Right atrium auricular region (tissue), 2 donors: Measurements from ENCODE around the gene MTUS2. TPM values are rescaled to one million over a fixed set of nuclear protein-coding genes. Genes with fewer than 3 reads are reported as not detected.

Experiments used
- DNase-seq: peaks from one replicate; pipeline ENCODE4 v3.0.0-alpha.2; 2019; ENCODE audit warnings: low spot score
- H3K27ac ChIP-seq, 2 donors: fragments of 200-600 bp; sonication (generic); 1 replicate in 1 of 2; 2 replicates in 1 of 2; pipeline ENCODE4 v1.5.1; 2016 to 2019
- H3K27me3 ChIP-seq, 2 donors: fragments of 200-600 bp; sonication (generic); one replicate each; pipeline versions ENCODE4 v1.5.1 to v1.6.0; 2017 to 2019
- H3K36me3 ChIP-seq: fragments of 200-600 bp; sonication (generic); one replicate; pipeline ENCODE4 v1.5.1; 2016
- H3K4me1 ChIP-seq, 2 donors: fragments of 200-600 bp; sonication (generic); one replicate each; pipeline versions ENCODE4 v1.5.1 to v1.6.0; 2017 to 2019
- H3K4me3 ChIP-seq, 2 donors: fragments of 200-600 bp; sonication (generic); 1 replicate in 1 of 2; 2 replicates in 1 of 2; pipeline ENCODE4 v1.5.1; 2017 to 2019; ENCODE audit warnings: mild to moderate bottlenecking in 1 of 2, moderate library complexity in 1 of 2
- H3K9me3 ChIP-seq, 2 donors: fragments of 200-600 bp; sonication (generic); one replicate each; pipeline ENCODE4 v1.5.1; 2019
- CTCF ChIP-seq, 2 donors: fragments of 200-600 bp; sonication (generic); IDR thresholded peaks; one replicate each; pipeline ENCODE4 v1.5.1; 2019; ENCODE audit warnings: antibody characterized with exemption in 2 of 2
- total RNA-seq, 2 donors: library from RNA; depleted of rRNA; stranded (reverse); fragments of >200 nt; gene quantifications; one replicate each; pipeline ENCODE4 v1.1.0, GENCODE V29; 2016

Gene MTUS2
- total RNA-seq, 2 donors from 2014 or later, result 34.6 to 142 TPM

DNA sequence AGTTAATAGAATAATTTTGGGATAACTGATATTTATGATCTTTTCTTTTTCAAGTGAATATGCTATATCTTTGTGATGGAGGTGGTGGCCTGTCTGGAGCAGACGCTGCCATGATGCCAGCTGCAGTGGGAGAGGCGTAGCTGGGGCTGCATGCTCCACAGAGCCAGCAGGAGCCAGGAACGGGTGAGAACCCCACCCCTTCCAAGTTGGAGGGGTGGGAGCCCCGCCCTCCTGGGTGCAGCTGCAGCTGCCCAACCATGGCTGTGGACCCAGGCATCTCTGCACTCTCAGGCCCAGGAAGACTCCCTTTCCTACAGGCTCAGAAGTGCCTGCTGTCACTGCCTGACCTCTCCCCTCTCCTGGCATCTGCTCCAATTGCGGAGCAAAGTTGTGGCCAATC lies 402.3 kb downstream of the MTUS2 start:
- no peaks in the 10 kb centered on the region for H3K27me3 ChIP-seq
- H3K4me1 ChIP-seq, result peaks cover 0 to 3% of the 10 kb centered on the region in 2 donors
- no peak for TF ChIP-seq CTCF (IDR thresholded peaks at IDR 0.05)
- no peaks in the 10 kb centered on the region for H3K9me3 ChIP-seq
- H3K27ac ChIP-seq, result no peak overlapping the region
- no peak overlapping the region for H3K4me3 ChIP-seq
- DNase-seq, result no peak
- H3K36me3 ChIP-seq, result no peaks in the 10 kb centered on the region

DNA sequence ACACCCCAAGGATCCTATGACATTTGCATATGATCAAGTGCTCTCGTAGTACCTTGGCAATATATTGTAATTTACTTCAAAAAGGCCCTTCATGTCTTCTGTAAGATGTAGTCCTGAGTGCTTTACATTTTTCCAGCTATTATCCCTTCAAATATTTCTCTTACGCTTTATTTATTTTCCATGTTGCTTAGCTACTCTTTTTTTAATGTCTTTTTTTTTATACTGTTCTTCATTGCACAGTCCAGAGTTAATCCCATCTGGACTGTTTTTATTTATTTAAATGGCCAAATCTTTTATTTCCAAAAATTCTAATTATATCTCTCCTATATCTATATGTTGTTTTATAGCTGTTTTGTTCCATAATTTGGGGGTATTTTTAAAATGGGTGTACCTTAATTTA lies 404.1 kb downstream of the MTUS2 start:
- no peak for TF ChIP-seq CTCF (IDR thresholded peaks at IDR 0.05)
- Histone ChIP-seq H3K36me3 (no peaks in the 10 kb centered on the region), H3K4me3 (no peak overlapping the region), H3K4me1 (peaks cover 0 to 8% of the 10 kb centered on the region in 2 donors), H3K27ac (no peak overlapping the region), H3K9me3 (no peaks in the 10 kb centered on the region), H3K27me3 (no peaks in the 10 kb centered on the region)
- DNase-seq, result no peak

DNA sequence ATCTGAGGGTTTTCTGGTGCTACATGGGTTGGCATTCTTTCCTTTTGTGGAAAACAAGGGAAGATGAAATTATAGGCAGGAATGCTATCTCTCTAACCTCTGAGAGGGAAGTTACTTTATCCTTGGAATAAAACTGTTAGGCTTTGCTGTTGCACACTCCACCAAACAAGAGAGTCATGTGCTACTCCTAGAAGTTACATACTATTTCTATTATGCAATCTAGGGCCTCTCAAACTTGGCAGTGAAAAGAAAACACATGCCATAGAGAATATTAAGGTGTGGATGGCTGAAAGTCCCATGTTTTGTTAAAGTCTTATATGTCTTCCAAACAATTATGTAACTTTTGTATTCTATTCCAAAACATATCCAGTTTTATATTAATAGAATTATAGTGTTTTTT lies 407.4 kb downstream of the MTUS2 start:
- no peak for TF ChIP-seq CTCF (IDR thresholded peaks at IDR 0.05)
- Histone ChIP-seq H3K36me3 (no peaks in the 10 kb centered on the region), H3K4me3 (no peak overlapping the region), H3K27ac (no peak overlapping the region), H3K4me1 (peaks cover 0 to 8% of the 10 kb centered on the region in 2 donors), H3K9me3 (no peaks in the 10 kb centered on the region), H3K27me3 (no peaks in the 10 kb centered on the region)
- no peak for DNase-seq

- H3K27ac ChIP-seq, result no peak overlapping the region
- TF ChIP-seq CTCF (IDR thresholded peaks at IDR 0.05), result no peak
- DNase-seq, result no peak
- H3K4me1 ChIP-seq, result peaks cover 0 to 8% of the 10 kb centered on the region in 2 donors
- no peaks in the 10 kb centered on the region for H3K36me3 ChIP-seq
- H3K27me3 ChIP-seq, result no peaks in the 10 kb centered on the region
- no peak overlapping the region for H3K4me3 ChIP-seq
- no peaks in the 10 kb centered on the region for H3K9me3 ChIP-seq
Observed at GRCh38 chr13:29230299-29230845, 410.2 kb downstream of the MTUS2 start.

DNA sequence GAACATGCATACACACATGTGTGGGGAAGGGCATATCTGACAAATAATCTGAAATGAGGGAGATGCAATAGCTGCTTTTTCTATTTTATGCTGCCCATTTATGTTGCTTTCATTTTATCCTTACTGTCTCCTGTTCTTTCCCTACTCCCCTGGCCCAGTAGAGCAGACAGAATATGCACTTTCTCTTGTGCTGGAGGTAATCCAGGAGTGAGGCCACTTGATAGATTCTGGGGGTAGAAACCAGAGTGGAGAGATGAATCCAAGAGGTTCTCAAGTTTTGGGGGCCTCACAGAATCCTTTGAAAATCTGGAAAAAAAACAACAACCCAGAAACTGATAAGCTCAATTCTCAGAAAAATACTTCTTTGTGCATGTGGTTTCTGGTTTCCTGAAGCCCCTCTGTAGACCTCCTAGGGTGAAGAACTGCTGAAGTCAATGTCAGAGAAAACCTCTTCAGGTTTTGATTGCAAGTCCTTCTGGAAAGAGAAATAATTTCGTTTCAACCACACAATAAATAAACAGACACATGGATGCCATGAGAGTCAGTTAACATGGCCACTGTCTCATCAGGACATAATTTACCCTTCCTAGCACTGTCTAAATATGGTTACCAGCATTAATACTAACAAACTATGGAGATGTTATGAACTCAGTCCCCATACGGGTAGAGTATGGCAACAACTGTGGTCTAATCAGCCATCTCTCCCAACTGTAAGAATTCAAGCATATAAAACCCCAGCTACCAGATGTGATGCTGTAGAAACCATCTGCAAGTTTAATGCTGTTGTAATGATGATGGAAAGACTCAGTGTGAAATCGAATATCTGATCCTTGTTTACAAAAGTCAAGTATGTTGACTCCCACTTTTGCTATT lies 419.8 kb downstream of the MTUS2 start:
- no peaks in the 10 kb centered on the region for H3K4me1 ChIP-seq
- no peak for DNase-seq
- no peak overlapping the region for H3K27ac ChIP-seq
- no peak for TF ChIP-seq CTCF (IDR thresholded peaks at IDR 0.05)
- no peak overlapping the region for H3K4me3 ChIP-seq
- H3K27me3 ChIP-seq, result no peaks in the 10 kb centered on the region
- H3K9me3 ChIP-seq, result no peaks in the 10 kb centered on the region
- H3K36me3 ChIP-seq, result no peaks in the 10 kb centered on the region
